NCI-H1092 (cell line): Measurements from ENCODE around the gene P4HB.

ENCODE experiments used
- DNase-seq: peaks from one replicate; lab custom pipeline; 2025; lab: John Stamatoyannopoulos, UW

Gene P4HB

GRCh38 chr17:81859906-81860755 lies at the start of gene P4HB:
Gene P4HB (minus strand): TSS chr17:81860535. CDS start chr17:81860471, 64 bp downstream.
- DNase-seq = no peak

GRCh38 chr17:81909231-81909630 lies 48.9 kb upstream of the P4HB start:
- DNase-seq = no peak

GRCh38 chr17:81908793-81909192 lies 48.5 kb upstream of the P4HB start:
- no peak for DNase-seq

DNA sequence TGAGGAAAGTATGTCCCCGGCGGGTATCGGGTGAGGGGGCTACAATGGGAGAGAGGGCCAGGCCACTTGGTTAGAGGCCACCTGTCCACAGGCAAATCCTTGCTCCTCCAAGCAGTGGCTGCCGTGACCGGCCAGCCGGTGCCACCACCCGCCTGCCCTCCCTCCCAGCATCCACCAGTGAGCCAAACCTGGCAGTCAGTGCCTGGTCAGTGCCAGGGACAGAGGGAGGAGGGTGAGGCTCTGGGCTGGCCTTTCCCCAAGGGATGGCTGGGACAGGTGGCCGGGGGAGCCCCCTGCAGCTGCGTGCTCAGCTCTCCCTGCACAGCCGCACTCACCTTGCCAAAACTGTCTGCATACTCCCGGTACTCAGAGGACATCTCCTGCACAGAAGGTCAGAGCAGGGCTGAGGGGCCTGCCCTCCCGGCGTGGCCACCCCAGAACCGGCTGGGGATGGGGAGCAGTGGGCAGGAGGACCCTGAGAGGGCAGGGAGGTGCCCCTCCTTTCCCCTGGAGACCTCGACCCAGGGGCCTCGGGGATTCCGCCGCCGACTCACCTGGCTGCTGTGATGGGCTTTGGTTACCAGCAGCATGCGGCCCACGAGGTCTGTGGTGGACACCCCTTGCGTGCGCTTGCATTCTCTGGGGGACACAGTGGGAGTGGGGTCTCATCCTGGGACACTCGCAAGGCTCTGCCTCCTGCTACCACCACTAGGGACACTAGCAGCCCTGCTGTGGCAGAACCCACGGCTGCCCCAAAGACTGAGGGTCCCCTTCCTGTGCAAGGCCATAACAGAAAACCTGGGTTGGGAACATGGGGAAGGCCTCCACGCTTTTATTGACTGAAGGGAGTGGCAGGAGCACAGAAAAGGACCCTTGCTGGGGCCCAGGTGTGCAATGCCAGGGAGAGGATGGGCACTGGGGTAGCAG lies 47.1 kb upstream of the P4HB start:
- no peak for DNase-seq

GRCh38 chr17:81906476-81907218 lies 46.3 kb upstream of the P4HB start:
- DNase-seq = no peak

DNA sequence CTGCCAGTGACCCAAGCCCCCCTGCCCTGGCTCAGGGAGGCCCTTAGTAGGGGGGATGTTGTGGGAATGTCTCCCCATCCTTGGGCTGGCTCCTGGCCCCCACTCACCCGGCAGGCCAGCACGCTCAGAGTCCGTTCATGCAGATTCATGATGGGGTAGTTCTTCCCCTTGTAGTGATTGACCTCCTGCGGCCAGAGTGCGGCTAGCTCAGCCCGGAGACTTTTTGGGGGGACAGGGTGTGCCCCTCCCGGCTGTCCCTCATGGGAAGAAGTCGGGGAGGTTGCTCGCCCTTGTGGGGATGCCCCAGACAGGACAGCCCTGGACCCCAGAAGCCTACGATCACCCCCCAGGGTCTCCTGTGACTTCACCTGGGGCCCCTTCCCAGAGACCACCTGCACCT lies 45.7 kb upstream of the P4HB start:
- no peak for DNase-seq

GRCh38 chr17:81905424-81905875 lies 45.1 kb upstream of the P4HB start:
- no peak for DNase-seq

DNA sequence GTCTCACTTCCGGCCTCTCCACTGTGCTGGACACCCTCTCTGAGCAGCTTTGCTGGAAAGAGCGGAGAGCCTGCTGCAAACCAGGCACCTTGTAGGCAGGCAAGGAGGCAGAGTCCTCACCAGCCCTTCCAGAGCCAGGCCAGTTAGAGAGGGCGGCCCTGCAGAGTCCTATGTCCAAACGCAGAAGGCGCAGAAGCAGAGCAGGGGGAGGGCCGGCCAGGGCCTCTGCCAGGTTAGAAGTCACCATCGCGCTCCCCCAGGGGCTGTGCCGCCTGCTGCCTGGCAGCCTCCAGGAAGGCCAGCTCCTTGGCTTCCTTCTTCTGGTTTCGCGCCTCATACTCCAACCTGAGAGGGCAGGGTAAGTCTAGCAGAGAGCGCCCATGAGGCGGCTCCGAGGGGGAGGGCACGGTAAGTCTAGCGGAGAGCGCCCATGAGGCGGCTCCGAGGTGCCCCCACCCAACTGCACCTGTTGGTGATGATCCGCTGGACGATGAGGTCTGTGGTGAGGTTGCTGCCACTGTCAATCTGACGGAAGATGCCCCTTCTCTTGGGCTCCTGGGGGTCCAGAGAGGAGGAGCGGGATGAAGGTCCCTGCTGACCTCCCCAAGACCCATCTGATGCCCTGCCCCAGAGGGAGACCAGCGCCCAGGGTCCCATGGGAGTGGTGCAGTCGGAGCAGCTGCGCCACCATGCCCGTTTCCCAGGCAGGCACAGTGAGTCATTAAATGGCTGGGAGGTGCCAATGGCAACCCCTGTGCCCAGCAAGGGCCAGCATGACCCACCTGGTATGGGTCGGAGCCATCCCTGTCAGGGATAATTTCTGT lies 44.5 kb upstream of the P4HB start:
- no peak for DNase-seq

GRCh38 chr17:81903896-81904599 lies 43.7 kb upstream of the P4HB start:
- DNase-seq = no peak

GRCh38 chr17:81903415-81903831 lies 43.1 kb upstream of the P4HB start:
- no peak for DNase-seq

DNA sequence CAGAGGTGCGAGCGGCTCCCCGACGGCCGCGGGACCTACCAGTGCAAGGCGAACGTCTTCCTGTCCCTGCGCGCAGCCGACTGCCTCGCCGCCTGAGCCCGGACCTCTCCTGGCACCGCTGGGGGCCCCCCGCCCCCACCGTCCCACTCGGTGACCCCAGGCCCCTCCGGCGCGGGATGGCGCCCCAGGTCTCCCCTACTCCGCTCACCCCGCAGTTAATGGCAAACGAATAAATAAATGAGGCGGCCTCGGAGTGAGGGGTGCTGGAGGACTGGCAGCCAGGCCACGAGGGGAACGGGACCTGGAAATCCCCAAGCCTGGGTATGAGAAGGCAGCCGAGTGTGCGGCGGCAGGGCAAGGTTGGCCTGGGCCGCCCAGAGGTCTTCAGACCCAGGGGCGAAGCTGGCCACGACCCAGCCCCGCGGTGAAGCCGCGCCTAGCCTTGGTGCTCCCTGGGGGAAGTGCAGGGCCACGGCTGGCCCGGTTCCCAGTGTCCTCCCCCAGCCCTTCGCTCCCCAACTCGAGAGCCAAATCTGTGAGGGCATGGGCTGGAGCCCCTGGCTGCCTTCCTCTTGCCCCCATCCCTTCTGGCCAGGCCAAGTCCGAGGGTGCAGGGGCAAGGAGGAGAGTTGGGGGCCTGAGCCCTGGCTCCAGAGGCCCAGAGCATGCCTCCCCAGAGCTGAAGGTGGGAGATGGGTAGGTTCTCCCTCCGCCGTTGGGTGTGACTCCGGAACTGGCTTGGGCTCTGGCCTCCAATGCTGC lies 42.5 kb upstream of the P4HB start:
- no peak for DNase-seq

- peak; percentile 33 for DNase-seq
Measured at GRCh38 chr17:81902023-81902652, 41.8 kb upstream of the P4HB start, which contains the start of gene NPB. Gene NPB (plus strand): TSS chr17:81902238. CDS start chr17:81902278, 40 bp downstream.

DNA sequence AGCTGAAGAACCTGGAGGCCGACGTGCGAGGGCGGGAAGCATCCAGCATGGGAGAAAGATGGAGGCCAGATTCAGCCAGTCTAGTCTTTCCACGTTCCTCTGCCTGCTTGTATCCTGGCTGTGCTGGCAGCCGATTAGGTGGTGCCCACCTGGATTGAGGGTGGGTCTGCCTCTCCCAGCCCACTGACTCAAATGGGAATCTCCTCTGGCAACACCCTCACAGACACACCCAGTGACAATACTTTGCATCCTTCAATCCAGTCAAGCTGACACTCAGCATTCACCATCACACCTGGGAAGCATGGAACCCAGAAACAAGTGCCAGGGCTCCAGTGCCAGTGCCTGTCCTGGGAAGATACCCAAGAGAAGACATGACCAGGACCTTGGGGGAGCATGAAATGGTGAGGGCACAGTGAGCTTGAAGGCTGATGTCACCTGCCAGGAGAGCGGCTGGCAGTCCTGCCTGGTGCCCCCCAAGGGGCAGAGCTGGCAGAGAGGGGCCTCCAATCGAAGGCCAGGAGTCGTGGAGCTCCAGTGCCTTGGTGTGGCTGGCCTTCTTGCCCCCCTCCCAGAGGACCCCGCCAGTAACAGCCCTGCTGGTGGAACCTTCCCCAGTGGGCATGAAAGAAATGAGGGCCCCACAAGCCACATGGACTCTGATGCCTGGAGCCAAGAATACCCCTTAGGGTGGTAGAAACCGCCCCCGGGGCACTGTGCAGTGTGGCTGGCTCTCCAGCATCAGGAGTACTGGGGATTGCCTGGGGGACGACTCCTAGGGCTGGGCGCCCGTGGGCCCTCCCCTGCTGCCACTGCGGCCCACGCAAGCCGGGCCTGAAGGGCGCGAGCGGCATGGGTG lies 41.1 kb upstream of the P4HB start:
- no peak for DNase-seq

DNA sequence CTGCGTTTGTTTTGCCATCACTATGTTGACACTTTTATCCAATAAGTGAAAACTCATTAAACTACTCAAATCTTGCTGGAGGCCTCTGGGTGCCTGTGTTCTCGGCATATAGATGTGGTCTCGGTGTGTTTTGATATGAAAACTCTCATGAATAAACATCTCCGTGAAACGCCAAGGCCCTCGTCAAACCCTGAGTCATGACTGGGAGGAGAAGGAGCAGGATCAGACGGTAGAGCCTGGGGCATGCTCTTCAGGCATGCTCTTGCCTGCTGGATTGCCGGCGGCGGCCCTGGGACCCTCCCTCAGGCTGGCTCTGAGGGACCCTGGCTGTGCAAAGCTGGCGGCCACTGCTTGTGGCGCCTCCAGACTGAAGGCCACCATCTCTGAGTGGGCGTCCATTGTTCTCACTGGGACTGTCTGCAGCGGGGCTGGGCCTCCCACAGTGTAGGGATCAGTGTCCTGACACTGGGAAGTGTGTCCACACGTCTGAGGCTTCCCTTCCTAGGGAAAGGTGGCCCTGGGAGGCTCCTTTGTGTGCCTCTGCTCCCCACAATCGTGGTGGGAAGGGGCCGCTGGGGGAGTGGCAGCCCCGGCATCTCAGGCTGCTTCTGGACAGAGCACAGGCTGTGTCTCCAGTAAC lies 40.0 kb upstream of the P4HB start:
- DNase-seq = no peak

- no peak for DNase-seq
Measured at GRCh38 chr17:81899514-81900166, 39.3 kb upstream of the P4HB start.

- DNase-seq = no peak
Measured at GRCh38 chr17:81898885-81899284, 38.5 kb upstream of the P4HB start.
